Raji (cell line): Measurements from ENCODE around the gene MIS18BP1.
A peak's percentile ranks its signal among the peaks of the same experiment; 100 is the strongest.

Source experiments
- POLR2A ChIP-seq: IDR thresholded peaks from 2 replicates; pipeline ENCODE4 v1.6.1; 2011; ENCODE audit warnings: low read depth, low read length, control low read depth; ENCODE audit not compliant: insufficient read depth

MIS18BP1 gene

GRCh38 chr14:45253070-45253753 lies at the start of gene MIS18BP1:
MIS18BP1 (minus strand) TSS chr14:45253202; CDS start chr14:45247286, 5,916 bp downstream.
- peak; percentile 95 for TF ChIP-seq POLR2A

- TF ChIP-seq POLR2A: no peak
Observed at GRCh38 chr14:45298423-45299117, 45.6 kb upstream of the MIS18BP1 start.

- no peak for TF ChIP-seq POLR2A
Observed at GRCh38 chr14:45290547-45290946, 37.5 kb upstream of the MIS18BP1 start.

- TF ChIP-seq POLR2A: no peak
Observed at GRCh38 chr14:45287610-45288009, 34.6 kb upstream of the MIS18BP1 start.

GRCh38 chr14:45284802-45285201 lies 31.8 kb upstream of the MIS18BP1 start:
- TF ChIP-seq POLR2A: no peak

GRCh38 chr14:45271858-45272537 lies 19.0 kb upstream of the MIS18BP1 start:
- TF ChIP-seq POLR2A: no peak

GRCh38 chr14:45270031-45270430 lies 17.0 kb upstream of the MIS18BP1 start:
- TF ChIP-seq POLR2A: no peak

- no peak for TF ChIP-seq POLR2A
Observed at GRCh38 chr14:45267071-45267470, 14.1 kb upstream of the MIS18BP1 start.

- TF ChIP-seq POLR2A: no peak
Observed at GRCh38 chr14:45262637-45263036, 9.6 kb upstream of the MIS18BP1 start.

GRCh38 chr14:45261209-45261608 lies 8.2 kb upstream of the MIS18BP1 start:
- no peak for TF ChIP-seq POLR2A

- no peak for TF ChIP-seq POLR2A
Observed at GRCh38 chr14:45258805-45259204, 5.8 kb upstream of the MIS18BP1 start.

GRCh38 chr14:45258073-45258472 lies 5.1 kb upstream of the MIS18BP1 start:
- TF ChIP-seq POLR2A: no peak

GRCh38 chr14:45254771-45255170 lies 1.8 kb upstream of the MIS18BP1 start:
- TF ChIP-seq POLR2A: no peak

GRCh38 chr14:45253754-45254310 lies 830 bp upstream of the MIS18BP1 start:
- no peak for TF ChIP-seq POLR2A

- no peak for TF ChIP-seq POLR2A
Observed at GRCh38 chr14:45252366-45253069, 484 bp downstream of the MIS18BP1 start.
